ENCODE results near the gene SEMA3B. TPM values are rescaled to one million over a fixed set of nuclear protein-coding genes. Genes with fewer than 3 reads are reported as not detected.
A peak's percentile ranks its signal among the peaks of the same experiment; 100 is the strongest.
"Not testable (repeated sequence)": the region's sequence is repeated elsewhere in the genome, so short reads cannot be mapped to it uniquely, and the experiment has no call there.

SEMA3B gene
- polyA plus RNA-seq (ENCODE audit: insufficient read depth in 1 of 5, insufficient read length in 5 of 5, low replicate concordance in 1 of 5) = 10 to 100 TPM; 14.9 to 31.5 (median 29.6) TPM
- long read RNA-seq, donor 1, partial matches to known transcripts = 9 of 12 reads
- long read RNA-seq, donor 1, other reads (novel, unspliced or antisense) = 0 of 12 reads
- long read RNA-seq, donor 2, partial matches to known transcripts = 0 of 3 reads
- long read RNA-seq, donor 2, other reads (novel, unspliced or antisense) = 0 of 3 reads
- long read RNA-seq, donor 3, partial matches to known transcripts = 13 of 14 reads
- long read RNA-seq, donor 3, other reads (novel, unspliced or antisense) = 0 of 14 reads
- long read RNA-seq, donor 4, partial matches to known transcripts = 0 of 3 reads
- long read RNA-seq, donor 4, other reads (novel, unspliced or antisense) = 0 of 3 reads
- long read RNA-seq, donor 5, partial matches to known transcripts = 0 of 2 reads
- long read RNA-seq, donor 5, other reads (novel, unspliced or antisense) = 0 of 2 reads
- long read RNA-seq, donor 6, partial matches to known transcripts = 0 of 5 reads
- long read RNA-seq, donor 6, other reads (novel, unspliced or antisense) = 0 of 5 reads
- long read RNA-seq, donor 7, partial matches to known transcripts = 0 of 5 reads
- long read RNA-seq, donor 7, other reads (novel, unspliced or antisense) = 0 of 5 reads
- long read RNA-seq, donor 8 = 0 reads

- DNase-seq = peak in 1 of 2 donors; percentile 52
Measured at GRCh38 chr3:50268703-50269451, at the start of gene SEMA3B. Gene SEMA3B, plus strand, starts transcription at chr3:50269147. Its CDS starts 94 bp downstream, at chr3:50269241.

- no peak for DNase-seq
Measured at GRCh38 chr3:50219285-50219684, 49.7 kb upstream of the SEMA3B start.

GRCh38 chr3:50220109-50220508 lies 48.8 kb upstream of the SEMA3B start:
- DNase-seq = no peak

- DNase-seq = no peak
Measured at GRCh38 chr3:50221051-50221410, 47.9 kb upstream of the SEMA3B start.

GRCh38 chr3:50221411-50222168 lies 47.4 kb upstream of the SEMA3B start:
- DNase-seq = no peak

GRCh38 chr3:50222169-50222528 lies 46.8 kb upstream of the SEMA3B start:
- DNase-seq = no peak

GRCh38 chr3:50224639-50225038 lies 44.3 kb upstream of the SEMA3B start:
- DNase-seq = no peak

- no peak for DNase-seq
Measured at GRCh38 chr3:50226888-50227389, 42.0 kb upstream of the SEMA3B start.

- peak; percentile 89 to 91 for DNase-seq
Measured at GRCh38 chr3:50227390-50228183, 41.4 kb upstream of the SEMA3B start.

- not testable (repeated sequence) for DNase-seq
Measured at GRCh38 chr3:50228184-50228763, 40.7 kb upstream of the SEMA3B start.

GRCh38 chr3:50229490-50229889 lies 39.5 kb upstream of the SEMA3B start:
- DNase-seq = no peak

- DNase-seq = no peak
Measured at GRCh38 chr3:50230104-50230793, 38.7 kb upstream of the SEMA3B start.

GRCh38 chr3:50230794-50231125 lies 38.2 kb upstream of the SEMA3B start:
- DNase-seq = no peak

GRCh38 chr3:50231581-50231980 lies 37.4 kb upstream of the SEMA3B start:
- DNase-seq = no peak

GRCh38 chr3:50232303-50232702 lies 36.6 kb upstream of the SEMA3B start:
- DNase-seq = no peak

GRCh38 chr3:50233176-50233575 lies 35.8 kb upstream of the SEMA3B start:
- no peak for DNase-seq

- DNase-seq = peak; percentile 98
Measured at GRCh38 chr3:50235716-50236483, 33.0 kb upstream of the SEMA3B start, which contains the start of gene GNAI2. Gene GNAI2, plus strand, starts transcription at chr3:50236204. Its CDS starts 132 bp downstream, at chr3:50236336.

GRCh38 chr3:50236484-50237132 lies 32.3 kb upstream of the SEMA3B start:
- no peak for DNase-seq
